Epidermal melanocyte (primary cell): ENCODE measurements around the gene CTAGE8.
"Not testable (repeated sequence)": the region's sequence is repeated elsewhere in the genome, so short reads cannot be mapped to it uniquely, and the experiment has no call there.

Experiments used
- DNase-seq: peaks from one replicate; pipeline ENCODE4 v3.0.0; 2011; ENCODE audit warnings: low spot score; ENCODE audit not compliant: insufficient read length

The CTAGE8 gene

DNA sequence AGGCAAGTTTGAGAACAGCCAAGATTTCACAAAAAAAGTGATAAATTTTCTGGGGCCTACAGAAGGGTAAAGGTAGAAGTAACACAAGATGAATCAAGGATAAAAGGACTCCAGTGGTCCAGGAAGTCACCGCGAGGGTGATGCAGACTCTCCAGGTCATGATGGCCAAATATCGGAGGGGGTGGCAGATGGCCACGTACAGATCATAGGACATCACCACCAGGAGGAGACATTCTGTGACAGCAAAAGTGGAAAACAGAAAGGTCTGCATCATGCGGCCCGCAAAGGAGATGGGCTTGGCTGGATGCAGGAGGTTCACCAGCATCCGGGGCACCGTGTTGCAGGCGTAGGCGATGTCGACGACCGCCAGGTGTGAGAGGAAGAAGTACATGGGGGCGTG lies 10.0 kb downstream of the CTAGE8 start:
- DNase-seq, result not testable (repeated sequence)

DNA sequence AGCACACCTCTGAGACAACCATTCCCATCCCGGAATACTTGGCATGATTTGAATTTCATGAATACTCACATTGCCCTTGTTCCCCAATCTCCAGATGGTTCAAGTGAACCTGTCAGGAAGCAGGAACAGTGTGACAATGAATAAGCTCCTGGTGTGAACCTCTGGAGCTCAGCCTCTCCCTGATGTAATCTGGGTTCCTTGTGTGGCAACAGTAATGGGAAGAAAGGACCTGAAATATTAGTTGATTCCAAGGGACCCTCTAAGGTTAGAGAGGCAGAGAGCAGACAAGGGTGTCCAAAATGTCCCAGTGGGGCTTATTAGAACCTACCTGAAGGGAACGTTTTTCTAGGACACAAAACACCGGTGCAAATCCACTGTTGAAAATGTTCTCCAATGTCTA lies 13.0 kb downstream of the CTAGE8 start:
- no peak for DNase-seq

DNA sequence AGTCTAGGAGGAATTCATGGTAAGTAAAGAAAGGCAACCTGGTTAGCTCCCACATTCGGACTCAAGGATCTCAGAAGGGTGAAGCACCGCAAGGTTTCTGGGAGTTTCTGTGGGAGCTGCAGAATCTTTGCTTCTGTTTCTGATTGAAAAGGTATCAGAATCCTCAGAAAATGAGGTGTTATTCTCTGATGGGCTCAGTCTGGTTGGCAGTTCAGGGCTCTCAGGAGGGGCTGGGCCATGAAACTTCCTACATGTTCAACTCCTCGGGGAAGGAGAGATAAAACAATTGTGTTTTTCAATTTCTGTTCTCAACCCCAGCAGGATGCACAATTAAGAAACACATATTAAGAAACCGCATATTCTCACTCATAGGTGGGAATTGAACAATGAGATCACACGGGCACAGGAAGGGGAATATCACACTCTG lies 13.6 kb downstream of the CTAGE8 start:
- DNase-seq, result no peak

DNA sequence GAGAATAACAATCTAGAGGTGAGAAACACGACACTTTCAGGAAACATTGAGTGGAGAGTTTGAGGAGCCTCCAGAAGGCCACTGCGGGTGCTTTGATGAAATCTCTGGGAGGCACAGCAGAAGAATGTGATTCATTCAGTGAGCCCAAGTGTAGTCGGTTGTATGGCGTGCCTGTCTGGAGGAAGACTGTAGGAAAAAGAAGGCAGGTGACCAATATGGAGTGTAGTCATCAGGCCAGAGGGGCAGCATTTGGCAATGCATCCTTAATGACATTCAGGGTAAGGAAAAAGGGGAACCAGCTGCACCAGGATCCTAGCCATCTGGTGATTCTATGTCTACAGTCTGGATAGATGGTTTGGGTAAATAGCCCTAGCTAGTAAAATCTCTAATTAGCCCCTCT lies 16.8 kb downstream of the CTAGE8 start:
- not testable (repeated sequence) for DNase-seq

DNA sequence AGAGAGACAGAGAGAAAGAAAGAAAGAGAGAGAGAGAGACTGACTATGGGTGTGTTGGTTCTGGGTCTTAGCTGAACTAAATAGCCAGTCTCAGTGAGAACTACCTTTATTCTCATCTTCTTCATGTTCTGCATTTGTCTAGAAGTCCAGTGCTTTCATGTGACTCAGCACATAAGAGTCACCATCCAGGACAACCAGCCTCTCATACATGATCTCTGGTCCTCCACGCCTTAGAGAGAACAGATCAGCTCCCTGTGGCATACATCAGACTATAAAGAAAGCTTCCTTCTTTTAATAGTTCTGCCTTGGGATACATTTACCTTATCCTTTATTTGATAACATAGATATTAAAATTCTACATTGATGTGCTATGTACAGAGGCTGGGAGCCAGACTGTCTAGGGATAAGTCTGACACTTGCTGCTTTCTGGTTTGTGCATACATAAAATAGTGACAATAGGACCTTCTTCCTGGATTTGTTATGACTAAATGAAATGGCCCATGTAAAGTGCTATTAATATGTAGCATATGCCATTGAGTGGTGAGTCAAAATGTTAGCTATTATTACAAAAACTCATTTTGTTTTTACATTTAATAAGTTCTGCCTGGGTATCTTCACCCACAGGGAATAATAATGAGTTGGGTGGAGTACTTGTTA lies 21.3 kb downstream of the CTAGE8 start:
- not testable (repeated sequence) for DNase-seq

DNA sequence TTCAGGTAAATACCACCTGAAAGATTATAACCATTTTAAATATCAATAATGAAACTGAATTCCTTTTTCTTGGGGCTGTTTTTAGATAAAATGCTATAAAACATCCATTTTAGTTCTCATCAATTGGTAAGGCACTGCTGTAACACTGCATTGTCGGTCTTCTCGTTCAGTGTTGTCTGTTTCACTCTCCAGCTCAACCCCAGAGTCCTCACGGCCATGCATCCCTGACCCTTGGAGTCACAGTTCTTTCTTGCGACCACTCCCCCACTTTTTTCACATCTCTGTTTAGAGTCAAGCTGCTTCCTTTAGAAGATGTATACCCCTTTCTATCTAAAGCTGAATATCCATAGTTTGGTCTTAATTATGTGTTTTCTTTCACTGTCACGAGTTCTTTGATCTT lies 22.1 kb downstream of the CTAGE8 start:
- not testable (repeated sequence) for DNase-seq

DNA sequence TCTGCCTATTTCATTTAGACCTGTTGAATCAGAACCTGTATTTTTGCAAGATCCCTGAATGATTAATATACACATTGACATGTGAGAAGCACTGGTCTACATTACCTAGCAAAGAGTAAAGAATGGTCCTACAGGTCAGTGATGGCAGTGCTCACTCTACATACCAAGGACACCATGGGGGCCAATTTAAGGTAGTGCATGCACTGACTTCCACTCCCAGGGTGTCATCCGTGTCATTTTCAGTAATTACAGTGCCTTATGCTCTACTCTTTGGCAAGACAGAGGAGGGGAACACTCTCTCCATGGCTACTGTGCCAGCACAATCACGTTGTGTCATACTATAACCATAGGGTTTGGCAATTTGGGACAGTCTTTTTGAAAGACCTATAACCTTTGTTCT lies 23.7 kb downstream of the CTAGE8 start:
- DNase-seq, result not testable (repeated sequence)

DNA sequence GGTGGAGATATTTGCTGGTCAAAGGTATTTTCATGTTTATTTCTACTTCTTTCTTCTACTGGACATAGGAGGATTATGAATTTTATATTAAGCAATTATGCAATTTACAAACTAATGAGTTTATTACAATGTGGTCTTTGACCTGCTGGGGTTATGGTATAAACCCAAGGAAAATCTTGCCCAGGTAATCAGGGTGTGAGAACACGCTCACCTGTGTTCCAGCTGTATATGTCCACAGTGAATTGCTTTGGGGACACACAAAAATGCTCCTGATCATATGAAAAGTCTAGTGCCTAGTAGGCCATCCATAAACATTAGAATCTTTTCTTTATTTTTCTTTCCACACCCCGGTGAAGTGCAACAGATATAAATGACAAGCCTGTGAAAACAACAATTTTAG lies 29.7 kb downstream of the CTAGE8 start, which contains the start of gene OR2A42:
TSS of gene OR2A42 (minus strand) at position 241 of the 400 bp plus-strand sequence. CDS start 6,762 bp downstream, outside the sequence.
- not testable (repeated sequence) for DNase-seq

DNA sequence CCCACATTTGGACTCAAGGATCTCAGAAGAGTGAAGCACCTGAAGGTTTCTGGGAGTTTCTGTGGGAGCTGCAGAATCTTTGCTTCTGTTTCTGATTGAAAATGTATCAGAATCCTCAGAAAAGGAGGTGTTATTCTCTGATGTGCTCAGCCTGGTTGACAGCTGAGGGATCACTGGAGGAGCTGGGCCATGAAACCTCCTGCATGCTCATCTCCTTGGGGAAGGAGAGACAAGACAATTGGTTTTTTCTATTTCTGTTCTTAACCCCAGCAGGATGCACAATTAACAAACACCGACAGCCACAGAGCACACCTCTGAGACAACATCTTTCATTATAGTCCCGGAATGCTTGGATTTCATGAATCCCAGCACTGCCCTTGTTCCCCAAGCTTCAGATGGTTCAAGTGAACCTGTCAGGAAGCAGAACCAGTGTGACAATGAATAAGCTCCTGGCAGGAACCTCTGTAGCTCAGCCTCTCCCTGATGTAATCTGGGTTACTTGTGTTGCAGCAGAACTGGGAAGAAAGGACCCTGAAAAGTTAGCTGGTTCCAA lies 30.5 kb downstream of the CTAGE8 start:
- DNase-seq, result not testable (repeated sequence)

DNA sequence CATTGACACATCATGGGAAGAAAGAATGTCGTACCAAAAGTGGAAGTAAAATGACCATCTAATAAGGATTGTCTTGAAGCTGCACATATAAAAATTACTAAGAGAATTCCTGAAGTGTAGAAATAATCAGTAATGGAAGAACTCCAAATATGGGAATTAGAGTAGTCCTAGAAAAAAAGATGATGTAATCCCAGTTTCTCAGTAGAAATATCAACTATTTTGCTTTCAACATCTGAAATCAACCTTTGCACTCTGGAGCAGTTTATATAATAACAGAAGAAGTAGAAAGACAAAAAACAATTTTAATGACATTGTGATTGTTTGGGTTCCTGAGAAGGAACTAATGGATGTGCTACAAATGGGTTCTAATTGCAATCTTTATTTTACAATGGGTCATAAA lies 36.0 kb downstream of the CTAGE8 start:
- not testable (repeated sequence) for DNase-seq

DNA sequence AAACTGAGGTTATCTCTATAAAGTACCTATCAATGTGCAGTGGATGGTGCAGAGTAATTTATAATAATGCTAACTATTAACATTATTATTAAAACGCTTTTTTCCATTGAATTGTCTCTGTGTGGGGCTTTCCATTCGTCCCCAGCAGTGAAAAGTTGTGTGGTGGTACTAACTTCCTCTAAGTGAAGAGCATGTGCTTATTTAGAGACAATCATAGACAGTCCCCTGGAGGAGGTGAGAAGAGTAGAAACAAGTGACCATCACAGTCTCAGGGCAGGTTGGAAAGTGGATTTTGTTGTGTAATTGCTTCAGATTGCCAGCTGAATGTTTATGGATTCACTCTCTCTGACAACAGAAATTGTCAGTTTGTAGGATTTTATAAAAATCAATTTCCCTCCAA lies 38.1 kb downstream of the CTAGE8 start:
- not testable (repeated sequence) for DNase-seq

DNA sequence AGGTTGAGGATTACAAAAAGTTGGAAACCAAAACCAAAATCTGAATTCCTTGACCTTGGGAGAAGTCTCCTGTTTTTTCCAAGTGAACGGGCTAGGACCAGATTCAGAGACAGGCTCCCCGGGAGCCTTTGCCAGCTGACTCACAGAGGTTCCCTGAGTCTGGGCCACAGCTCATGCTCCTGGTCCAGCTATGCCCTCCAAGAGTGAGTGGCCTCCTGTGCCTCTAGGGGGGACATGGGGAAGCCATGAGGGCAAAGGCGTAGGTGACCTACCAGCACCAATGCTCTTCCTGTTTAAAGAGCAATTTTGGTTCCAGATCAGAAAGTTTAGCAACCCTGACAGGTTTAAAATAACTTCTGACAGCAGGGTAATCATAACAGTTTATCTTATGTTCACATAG lies 40.3 kb downstream of the CTAGE8 start:
- not testable (repeated sequence) for DNase-seq

DNA sequence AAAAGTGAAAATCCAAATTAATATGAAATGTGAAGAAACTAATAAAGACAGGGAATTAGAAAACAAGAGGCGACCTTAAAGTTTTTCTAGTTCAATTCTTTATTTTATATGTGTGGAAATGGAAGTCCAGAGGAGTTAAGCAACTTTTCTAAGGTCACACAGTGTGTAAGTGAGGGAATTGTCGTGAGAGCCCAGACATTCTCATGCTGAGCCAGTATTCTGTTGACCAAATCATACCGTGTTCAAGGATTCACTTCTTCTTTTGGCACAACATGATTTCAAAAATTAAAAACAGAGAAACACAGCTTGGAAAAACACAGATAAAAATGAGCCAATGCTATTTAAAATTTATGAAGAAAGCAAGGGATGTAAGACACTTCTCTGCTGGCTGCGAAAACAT lies 42.2 kb downstream of the CTAGE8 start:
- DNase-seq, result not testable (repeated sequence)

DNA sequence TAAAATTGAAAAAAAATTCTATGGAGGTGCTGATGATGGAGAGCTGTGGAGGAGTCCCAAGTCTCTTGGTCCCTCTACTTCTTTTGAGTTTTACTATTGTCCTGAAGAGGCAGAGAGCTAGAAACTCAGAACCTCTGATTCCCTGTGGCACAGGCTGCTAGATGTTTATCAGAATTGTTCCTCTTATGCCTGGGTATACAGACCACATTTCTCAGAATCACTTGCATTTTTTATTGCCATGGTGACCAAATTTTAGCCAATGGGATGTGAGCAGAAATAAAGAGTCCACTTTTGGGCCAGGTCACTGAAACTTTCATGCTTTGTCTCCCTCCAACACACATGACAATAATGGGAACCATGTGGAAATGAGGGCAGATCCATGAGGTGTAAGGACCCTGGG lies 45.4 kb downstream of the CTAGE8 start:
- not testable (repeated sequence) for DNase-seq

DNA sequence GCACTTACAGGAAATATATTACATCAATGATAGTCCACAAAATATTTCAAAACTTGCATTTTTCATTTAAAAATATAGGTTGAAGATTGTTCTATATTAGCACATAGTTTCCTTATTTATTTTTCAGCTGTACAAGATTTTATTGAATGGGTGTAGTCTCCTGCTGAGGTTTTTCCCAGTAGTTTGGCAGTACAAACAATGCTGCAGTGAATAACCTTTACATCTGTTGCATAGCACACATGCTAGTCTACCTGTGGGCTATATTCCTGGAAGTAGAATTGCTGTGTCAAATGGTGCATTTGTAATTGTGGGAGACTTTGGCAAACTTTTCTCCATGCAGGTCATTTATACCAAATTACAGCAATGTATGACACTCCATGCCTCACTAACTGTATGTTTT lies 48.6 kb downstream of the CTAGE8 start:
- not testable (repeated sequence) for DNase-seq

DNA sequence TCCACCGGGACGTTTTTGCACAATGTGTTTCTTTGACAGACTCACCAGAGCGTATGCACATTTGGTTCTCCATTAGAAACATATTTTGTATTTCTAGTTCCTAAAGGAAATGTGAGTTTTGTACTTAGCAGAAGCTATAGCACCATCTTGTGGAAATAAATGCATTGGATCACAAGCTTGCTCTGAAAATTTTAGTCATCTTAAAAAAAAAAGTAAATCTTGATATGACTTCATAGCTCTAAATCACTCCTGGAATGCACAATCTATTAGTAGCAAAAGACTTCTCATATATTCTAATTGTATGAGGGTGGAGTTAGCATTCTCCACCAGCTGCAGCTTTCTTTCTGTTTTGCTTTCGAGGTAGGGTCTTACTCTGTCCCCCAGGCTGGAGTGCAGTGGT lies 49.9 kb downstream of the CTAGE8 start:
- not testable (repeated sequence) for DNase-seq

DNA sequence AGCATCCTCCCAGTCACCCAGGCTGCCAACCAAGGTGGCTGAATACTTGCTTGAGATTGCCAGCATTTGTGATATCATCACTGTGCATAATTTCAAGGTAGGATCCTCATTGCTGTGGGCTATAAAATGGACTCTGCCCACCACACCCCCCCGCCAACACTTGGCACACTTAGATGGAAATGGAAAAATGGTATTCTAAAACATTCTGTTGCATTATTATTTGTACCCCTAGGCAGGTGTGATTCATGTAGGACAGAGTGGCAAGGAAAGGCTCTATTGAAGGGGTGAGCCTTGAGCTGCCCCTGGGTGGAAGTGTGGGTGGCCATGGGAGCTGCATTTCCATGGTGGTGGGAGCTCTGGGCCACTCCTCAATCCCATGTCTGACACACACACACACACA lies 50.5 kb downstream of the CTAGE8 start:
- DNase-seq, result not testable (repeated sequence)

DNA sequence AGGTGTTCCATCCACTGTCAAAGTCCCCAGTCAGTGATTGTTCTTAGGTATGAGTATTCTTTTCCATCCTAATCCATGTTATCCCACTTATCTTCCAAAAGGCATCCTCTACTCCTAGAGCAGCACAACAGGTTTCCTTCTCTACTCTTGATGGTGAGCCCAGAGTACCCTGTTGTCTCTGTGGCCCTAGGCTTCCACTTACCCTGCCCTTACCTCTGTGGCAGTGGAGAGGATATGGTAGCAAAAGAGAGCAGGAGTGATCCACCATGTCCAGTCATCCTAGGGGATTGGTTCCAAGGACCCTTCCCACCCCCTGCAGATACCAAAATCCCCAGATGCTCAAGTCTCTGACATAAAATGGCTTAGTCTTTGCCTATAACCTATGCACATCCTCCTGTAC lies 51.9 kb downstream of the CTAGE8 start:
- DNase-seq, result not testable (repeated sequence)
